T follicular helper cell (primary cell): Measurements from ENCODE around the gene MROH8.

Experiments used
- DNase-seq: peaks from one replicate; pipeline ENCODE4 v3.0.0-alpha.2; 2020; ENCODE audit warnings: low read depth

Gene MROH8

DNA sequence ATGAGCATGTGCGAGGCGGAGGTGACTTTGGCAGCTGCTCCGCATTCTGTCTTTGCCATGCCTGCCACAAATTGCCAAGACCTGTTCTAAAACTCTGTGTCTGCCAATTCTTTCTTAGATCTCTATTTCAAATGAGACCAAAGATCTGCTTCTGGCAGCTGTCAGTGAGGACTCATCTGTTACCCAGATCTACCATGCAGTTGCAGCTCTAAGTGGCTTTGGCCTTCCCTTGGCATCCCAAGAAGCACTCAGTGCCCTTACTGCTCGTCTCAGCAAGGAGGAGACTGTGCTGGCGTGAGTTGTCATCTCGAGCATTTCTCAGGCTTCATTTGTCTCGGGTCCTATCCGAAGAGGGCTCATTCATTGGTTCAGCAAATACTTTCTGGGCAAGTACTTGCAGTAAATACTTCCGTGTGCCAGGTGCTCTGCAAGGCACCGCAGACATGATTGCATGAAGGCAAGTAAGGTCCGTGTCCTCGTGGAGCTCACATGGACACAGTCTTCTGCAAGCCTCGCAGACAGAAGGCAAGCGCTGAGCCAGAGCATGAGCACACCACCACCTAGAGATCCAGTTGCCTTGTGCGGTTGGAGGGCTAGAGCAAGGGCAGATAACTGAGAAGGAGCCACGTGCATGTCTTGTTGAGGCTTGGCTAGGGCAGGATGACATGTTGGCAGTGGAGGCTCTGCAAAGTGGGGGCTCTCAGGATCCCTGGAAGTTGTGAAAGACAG lies 19.7 kb upstream of the MROH8 start:
- DNase-seq = no peak

DNA sequence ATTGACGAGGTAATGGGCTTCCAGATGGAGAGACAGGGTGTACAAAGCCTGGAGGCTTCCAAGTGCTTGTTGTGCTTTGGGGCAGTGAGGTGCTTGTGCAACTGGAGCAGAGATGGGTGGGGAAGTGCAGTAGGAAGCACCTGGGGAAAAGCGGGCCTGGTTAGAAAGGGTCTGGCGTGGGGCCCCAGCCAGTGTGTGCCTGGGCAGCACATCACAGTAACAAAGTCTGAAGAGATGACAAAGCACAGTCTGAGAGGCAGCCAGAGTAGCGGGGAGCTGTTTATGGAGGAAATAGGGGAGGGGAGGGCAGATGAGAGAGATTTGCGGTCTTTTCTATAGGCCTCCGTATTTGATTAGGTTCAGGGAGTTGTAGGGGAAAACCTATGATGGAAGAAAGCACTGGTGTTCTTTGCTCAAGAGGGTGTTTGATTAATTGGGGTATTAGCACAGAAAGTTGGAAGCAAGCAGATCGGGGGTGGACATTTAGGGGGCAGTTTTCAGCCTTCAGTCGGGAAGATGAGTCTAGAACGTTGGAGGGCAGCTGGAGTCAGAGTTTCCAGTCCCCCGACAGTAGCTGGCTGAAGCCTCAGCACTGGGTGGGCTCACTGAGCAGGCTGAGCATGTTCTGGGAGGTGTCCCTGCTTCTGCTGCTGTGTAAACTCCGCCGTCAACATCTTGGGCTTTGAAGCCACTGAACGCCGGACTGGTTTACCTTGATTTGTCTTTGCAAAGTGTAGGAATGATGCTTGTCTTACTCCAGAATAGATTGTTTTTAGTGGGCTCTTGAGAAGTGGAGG lies 15.5 kb upstream of the MROH8 start:
- DNase-seq = no peak

DNA sequence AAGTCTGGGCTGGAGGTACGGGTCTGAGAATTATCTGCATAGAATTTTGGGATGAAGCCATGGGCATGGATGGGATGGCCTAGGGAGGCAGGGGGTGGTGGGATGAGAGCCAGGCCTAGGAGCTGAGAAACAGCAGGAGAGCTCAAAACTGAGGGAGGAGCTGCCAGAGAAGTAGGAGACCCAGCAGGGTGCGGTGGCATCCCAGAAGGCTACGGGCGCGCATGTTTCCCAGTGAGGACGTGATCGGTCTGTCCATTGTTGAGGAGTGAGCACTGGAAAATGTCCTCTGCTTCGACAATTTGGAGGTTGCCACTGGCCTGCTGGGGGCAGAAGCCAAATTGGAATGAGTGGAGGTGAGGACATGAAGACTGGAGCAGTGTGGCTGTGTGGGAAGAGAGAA lies 14.5 kb upstream of the MROH8 start:
- DNase-seq = no peak

DNA sequence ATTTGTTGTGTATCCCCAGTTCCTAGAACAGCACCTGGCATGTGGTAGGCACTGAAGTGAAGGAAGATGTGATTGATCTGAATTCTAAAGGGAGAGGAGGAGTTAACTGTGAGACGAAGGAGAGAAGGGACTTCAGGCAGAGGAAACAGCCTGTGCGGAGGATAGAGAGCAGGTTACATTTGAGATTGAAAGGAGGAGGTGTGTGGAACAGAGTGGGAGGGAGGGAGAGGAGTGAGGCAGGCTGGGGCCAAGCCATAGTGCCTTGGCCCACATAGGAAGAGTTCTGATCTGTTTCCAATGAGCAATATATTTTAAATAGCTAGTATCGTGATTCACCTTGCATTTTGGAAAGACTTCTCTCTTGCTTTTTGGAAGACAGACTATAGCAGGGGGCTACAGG lies 13.9 kb upstream of the MROH8 start:
- DNase-seq = no peak

DNA sequence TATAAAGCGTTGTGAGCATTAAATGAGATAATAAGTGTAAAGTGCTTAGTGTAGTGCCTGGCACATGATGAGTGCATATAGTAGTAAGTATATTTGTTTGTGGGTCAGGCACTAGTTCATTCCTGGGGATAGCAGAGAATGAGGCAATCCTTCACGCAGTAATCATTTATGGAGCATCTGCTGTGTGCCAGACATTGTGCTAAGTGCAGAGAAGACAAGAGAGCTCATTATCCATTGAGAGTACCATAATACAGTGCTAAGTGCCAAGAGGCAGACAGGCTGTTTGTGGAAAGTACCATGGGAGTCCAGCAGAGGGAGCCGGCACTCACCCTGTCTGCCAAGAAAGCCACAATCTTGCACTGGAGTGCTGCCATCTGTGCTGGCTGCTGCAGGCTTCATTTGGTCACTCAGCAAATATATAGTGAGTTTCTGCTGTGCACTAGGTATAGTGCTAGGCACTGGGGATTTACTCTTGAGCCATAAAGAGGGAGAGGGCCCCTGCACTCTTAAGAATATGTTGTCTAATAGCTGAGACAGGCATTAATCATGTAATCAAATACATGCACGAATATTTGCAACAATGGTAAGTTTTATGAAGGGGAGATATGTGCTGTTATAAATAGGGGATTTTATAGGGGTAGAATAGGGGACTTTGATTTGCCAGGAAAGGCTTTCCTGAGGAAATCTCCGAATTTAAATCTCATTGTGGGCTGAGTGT lies 12.9 kb upstream of the MROH8 start:
- peak; percentile 52 for DNase-seq

DNA sequence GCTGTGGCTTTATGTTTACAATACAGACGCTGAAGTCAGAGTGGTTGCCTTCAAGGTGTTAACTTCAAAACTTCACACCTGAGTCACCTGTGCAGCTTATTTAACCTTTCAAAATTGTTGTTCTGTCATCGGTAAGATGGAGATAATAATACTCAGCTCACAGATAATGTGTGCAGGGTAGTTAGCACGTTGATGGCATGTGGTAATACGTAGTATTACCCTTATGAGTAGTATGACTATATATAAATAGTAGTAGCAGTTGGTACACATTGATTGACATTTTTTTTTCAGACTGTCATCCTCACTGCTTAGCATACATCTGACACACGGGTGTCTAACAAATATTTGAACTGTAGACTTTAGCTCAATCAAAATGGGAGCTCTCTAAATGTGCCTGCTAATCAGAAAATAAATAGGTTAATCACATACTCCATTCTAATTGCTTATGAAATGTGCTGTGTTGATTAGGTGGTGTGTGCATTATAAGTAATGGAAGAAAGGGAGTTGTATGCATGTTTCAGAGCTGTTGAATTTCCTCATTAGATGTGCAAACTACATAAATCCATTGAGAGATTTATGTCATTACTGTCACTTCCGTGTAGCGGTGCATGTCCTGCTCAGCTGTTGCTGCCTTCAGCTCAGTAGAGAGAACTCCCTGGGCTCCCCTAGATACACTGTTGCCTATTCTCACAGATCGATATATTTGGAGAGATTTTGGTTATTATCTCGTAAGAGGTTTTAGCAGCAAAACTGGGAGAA lies 11.2 kb upstream of the MROH8 start:
- no peak for DNase-seq

DNA sequence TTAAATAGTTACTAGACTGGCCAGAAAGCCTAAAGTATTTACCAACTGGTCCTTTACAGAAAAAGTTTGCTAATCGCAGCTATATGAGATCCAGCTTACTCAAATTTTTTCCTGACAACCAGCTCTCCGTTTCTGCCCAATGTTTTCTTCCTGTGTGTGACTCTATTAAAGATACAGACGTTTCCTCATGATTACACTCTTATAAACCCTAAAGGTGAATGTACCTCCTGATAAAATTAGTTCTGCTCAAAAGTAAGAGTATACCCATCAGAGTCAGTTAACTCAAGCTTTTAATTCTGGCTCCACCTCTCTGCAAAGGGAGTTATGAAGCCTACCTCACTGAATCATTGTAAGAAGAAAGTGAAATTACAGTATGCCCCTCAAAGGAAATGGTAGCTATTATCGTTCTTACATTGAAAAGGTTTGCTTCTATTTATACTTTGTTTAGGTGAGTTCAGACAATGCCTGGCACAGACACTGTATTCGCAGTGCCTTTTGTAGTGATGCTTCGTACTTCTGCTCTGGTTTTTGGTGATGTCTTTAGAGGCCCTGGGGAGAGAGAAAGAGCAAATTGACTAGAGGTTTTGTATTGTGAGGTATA lies 10.2 kb upstream of the MROH8 start:
- no peak for DNase-seq

DNA sequence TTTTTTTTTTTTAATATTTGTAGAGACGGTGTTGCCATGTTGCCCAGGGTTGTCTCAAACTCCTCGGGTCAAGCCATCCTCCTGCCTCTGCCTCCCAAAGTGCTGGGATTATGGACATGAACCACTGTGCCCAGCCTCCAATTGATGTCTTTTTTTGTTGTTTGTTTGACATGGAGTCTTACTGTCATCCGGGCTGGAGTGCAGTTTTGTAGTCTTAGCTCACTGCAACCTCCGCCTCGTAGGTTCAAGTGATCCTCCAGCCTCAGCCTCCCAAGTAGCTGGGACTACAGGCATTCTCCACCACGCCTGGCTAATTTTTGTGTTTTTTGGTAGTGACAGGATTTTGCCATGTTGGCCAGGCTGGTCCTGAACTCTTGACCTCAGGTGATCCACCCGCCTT lies 9.4 kb upstream of the MROH8 start:
- no peak for DNase-seq

DNA sequence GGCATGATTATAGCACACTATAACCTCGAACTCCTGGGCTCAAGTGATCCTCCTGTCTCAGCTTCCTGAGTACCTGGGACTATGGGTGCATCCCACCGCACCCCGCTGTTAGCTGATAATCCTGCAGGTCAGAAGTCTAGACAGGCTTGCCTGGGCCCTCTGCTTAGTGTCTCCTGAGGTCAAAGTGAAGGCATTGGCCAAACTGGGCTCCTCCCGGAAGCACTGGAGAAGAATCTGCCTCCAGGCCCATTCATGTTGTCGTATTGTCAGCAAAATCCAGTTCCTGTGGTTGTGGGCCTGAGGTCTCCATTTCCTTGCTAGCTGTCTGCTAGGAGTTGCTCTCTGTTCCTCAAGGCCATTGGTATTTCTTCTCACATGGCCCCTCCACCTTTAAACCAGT lies 6.3 kb upstream of the MROH8 start:
- no peak for DNase-seq

DNA sequence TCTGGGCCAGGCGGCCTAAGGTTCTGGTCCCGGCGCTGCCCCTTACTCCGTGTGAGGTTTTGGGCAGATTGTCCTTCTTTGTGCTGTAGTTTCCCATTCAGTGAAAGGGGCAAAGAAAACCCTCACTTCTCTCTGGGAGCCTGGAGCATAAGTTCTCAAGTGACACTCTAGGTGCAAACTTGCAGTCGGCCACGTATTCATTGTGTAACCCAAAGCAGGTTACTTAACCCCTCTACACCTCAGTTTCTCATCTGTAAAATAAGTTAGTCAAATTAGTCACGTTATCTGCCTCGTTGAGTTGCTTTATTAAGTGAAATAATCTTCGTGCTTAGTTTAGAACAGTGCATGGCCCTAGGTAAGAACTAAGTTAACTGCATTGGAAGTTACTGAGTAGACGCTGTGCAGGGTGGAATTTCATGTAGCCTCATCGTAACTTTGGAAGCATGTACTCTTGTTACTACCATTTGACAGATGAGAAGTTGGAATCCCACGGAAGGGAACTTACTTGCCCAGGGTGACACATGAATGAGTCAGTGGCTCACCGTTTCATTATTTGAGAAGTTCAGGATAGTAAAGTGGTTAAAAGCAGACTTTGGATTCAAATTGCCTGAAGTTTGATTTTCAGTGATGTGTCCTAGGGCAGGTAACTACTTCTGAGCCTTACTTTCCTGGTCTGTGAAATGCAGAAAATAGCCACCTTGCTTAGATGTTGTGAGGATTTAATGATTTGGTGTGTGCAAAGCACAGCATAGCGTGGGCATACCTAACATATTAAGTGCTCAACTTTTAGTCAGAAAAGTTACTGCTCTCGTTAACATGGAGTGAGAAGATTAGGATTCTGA lies 556 bp upstream of the MROH8 start:
- DNase-seq = no peak

DNA sequence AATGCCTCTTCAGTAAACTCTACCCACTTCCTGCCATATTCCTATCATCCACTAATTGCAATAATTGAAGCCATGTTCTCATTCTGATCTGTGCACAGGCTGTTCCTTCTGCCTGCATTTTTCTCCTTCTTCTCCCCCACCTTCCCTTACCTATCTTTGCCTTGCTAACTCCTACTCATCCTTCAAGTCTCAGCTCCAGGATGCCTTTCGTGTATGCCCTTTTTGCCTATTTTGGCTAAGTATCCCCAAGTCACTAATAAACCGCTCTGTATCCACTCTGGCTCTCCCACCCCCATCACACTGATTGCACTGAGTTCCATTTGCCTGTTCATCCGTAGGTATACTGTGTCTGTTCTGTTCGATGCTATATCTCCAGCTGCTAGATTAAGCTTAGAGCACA lies 6.5 kb downstream of the MROH8 start:
- DNase-seq = no peak

DNA sequence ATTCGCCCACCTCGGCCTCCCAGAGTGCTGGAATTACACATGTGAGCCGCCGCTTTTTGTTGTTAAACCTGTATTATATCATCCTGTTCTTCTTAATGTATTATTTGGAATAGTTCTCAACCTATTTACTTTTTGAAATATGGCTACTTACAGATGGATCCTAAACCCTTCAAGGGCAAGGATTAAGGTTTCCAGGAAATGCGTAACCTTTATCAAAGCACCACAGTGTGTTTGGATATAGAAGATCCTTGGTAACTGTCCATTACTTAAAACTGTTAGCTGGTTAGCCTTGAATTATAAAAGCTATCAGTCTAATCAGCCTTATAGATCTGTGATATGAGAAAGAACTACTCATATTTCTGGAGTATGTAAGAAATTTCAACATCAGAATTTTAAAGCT lies 12.5 kb downstream of the MROH8 start:
- no peak for DNase-seq

DNA sequence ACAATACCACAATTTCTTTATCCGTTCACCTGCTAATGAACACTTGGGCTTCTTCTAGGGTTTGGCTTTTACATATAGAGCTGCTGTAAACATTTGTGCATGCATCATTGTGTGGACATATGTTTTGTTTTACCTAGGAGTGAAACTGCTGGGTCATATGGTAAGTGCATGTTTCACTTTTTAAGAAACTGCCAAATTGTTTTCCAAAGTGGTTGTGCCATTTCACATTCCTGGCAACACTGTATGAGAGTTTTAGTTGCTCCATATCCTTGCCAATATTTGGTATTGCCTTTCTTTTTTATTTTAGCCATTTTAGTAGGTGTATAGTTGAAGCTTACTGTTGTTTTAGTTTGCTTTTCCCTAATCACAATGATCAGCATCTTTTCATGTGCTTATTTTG lies 14.3 kb downstream of the MROH8 start:
- DNase-seq = no peak

DNA sequence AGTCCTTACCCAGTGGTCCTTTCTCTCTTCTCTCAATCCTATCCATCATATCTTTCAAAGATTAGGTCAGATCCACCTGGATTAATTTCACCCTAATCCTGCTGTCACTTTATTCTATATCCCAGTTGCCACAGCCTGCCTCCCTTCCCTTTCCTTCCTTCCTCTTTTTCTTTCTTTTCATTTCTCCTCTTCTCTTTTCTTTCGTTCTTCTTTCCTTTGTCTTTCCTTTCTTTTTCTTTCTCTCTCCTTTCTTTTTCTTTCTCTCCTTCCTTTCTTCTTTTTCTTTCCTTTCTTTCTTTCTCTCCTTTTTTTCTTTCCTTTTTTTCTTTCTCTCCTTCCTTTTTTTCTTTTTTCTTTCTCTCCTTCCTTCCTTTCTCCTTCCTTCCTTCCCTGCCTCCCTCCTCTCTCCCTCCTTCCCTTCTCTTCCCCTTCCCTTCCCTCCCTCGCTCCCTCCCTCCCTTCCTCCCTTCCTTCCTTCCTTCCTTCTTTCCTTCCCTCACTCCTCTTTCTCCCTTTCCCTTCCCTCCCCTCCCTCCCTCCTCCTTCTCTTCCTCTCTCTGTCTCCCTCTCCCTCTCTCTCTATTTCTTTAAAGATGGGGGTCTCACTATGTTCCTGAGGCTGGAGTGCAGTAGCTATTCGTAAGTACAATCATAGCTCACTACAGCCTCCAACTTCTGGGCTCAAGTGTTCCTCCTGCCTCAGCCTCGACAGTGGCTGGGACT lies 15.4 kb downstream of the MROH8 start:
- no peak for DNase-seq

DNA sequence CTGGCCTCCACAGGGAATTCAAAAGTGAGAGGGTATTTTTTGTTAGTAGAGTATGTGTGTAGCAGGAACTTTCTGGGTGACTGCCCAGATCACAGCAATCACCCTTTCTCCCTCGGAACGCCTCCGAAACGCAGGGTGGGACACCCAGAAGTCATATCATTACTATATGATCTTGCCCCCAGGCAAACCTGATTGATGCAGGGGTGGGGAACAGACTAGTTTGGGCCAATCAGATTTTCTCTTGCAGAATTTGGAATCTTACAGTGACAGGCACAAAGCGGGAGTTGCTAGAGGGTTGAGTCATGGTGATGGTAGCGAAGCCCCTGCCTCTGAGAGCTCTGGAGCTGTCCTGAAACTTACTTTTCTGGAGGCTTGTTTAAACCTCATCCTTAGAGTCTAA lies 16.7 kb downstream of the MROH8 start:
- no peak for DNase-seq

DNA sequence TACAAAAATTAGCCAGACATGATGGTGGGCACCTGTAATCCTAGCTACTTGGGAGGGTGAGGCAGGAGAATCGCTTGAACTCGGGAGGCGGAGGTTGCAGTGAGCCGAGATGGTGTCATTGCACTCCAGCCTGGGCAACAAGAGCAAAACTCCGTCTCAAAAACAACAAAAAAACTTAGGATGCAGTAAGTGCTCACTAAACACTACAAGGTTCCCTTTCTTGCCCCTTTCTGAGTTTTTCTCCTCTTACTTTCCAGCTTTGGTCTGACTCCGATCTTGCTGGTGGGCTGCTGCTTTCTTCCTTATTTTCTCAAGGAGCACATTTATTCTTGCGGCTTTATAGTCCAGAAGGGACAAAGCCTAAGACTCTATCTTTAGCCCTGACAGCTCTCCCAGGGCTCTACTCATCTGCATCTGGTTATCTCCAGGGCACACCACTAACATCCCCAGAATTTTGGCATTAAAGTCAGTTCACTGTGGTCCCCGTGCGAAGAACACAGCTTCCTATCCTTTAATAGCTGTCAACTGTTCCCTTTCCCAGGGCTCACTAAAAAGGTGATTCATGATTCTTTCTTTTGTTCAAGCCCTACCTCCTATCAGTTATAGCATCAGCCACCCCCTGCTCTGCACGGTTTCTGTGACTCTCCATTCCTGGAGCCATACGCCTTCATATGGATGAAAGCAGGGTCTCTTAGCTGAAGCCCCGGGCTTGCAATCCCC lies 17.4 kb downstream of the MROH8 start:
- no peak for DNase-seq

DNA sequence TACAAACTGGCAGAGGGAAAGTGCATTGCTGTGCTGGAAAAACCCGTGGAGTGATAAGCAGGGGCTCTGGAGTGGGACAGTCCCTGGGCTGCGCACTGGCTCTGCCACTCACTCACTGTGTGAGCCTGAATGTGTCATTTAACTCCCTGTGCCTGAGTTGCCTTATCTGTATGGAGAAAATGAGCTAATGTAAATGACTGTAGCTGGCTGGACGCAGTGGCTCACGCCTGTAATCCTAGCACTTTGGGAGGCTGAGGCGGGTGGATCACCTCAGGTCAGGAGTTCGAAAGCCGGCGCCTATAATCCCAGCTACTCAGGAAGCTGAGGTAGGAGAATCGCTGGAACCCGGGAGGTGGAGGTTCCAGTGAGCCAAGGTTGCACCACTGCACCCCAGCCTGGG lies 18.7 kb downstream of the MROH8 start:
- no peak for DNase-seq

DNA sequence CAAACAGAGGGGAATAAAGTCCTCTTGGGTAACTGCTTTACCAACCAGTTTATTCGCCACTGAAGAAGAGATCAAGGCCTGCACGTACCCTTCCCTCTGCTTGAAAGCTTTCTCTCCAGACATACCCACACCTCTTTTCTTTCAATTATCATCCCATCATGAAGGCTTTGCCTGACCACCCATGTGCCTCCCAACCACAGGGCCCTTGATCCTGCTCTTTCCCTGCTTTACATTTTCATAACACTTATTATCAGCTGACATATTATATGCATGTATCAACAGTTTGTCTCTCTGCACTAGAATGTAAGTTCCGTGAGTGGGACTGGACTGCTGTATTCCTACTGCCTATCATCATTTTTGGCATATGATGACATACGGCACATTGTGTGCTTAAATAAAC lies 21.1 kb downstream of the MROH8 start:
- DNase-seq = no peak

DNA sequence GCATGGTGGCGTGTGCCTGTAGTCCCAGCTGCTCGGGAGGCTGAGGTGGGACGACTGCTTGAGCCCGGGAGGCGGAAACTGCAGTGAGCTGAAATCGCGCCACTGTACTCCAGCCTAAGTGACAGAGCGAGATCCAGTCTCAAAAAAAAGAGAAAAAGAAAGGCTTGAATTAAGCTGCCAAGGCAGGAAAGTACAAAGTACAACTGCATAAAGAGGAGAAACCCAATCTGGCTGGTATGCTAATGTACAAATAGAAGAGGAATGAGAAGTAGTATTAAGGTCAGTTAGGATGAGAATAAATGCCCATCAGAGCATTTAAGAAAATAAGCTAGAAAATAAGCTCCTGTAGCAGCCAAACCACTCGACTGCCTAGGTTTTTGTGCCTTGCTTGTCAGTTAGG lies 23.4 kb downstream of the MROH8 start:
- DNase-seq = no peak
